Stimulated activated CD4-positive, alpha-beta T cell treated with anti-CD3 and anti-CD28 coated beads, TNF-alpha, amount 100 ng/mL, for 24 hours (primary cell): ENCODE results near the gene GLMP.
"Not testable (repeated sequence)": the region's sequence is repeated elsewhere in the genome, so short reads cannot be mapped to it uniquely, and the experiment has no call there.

Source experiments
- DNase-seq, 3 experiments: peaks; one replicate each; pipeline ENCODE4 v3.0.0-alpha.2; 2020; ENCODE audit warnings: low read depth in 3 of 3

GLMP gene, protein sequence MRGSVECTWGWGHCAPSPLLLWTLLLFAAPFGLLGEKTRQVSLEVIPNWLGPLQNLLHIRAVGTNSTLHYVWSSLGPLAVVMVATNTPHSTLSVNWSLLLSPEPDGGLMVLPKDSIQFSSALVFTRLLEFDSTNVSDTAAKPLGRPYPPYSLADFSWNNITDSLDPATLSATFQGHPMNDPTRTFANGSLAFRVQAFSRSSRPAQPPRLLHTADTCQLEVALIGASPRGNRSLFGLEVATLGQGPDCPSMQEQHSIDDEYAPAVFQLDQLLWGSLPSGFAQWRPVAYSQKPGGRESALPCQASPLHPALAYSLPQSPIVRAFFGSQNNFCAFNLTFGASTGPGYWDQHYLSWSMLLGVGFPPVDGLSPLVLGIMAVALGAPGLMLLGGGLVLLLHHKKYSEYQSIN

GRCh38 chr1:156295391-156295947, at the start of gene GLMP:
TSS of gene GLMP (minus strand) at chr1:156295679. CDS start at chr1:156295645, 34 bp downstream.
- peak; percentile 17 to 47 (median 31) for DNase-seq

DNA sequence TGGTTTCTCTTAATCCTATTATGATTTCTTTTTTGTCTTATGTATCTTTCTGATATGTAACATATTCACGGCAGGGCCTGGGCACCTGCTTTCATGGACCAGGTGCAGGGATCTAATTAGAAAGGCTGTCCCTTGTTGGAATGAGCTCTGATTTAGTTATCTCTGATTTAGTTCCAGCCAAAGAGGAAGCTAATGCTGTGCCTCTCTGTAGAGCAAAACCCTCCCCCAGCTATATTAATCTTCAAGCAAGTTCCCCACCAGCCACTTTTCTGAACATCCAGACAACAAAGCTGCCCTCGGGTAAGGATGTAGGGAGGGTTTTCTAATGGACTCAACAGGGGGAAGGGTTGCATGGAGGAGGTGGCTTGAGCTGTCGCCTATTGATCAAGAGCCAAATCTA, 48.9 kb upstream of the GLMP start:
- no peak for DNase-seq

DNA sequence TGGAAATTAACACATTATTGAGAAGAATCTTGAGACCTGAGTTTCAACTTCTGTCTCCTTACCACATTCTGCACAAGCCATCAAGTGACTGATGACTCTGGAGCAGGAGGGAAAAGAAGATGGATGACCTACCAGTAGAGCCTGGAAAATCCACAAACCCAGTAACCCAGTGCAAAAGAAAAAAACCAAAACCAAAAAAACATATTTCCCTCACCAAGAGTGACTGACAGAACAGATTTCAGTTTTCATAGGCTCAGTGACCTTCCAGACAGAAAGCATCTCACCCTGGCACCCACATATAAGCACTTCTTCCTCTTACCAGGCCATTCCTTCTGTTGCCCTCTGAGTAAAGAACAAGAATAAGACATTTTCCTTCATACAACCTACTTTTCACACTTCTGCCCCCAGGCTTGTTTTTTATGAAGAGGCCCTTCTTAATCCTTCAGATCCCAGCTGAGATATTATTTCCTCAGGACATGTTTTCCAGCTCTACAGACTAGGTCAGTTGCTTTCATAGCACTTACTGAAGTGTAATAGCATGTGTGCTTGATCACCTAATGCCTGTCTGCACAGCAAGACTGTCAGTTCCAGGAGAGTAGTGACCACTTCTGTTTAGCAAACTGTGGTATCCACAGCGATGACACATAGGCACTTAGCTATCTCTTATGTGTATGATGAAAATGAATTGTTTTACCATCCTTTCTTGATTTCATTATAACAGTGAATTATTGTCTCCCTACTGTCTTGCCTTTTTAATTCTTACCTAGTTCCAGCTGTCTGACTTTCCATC, 46.9 kb upstream of the GLMP start:
- no peak for DNase-seq

DNA sequence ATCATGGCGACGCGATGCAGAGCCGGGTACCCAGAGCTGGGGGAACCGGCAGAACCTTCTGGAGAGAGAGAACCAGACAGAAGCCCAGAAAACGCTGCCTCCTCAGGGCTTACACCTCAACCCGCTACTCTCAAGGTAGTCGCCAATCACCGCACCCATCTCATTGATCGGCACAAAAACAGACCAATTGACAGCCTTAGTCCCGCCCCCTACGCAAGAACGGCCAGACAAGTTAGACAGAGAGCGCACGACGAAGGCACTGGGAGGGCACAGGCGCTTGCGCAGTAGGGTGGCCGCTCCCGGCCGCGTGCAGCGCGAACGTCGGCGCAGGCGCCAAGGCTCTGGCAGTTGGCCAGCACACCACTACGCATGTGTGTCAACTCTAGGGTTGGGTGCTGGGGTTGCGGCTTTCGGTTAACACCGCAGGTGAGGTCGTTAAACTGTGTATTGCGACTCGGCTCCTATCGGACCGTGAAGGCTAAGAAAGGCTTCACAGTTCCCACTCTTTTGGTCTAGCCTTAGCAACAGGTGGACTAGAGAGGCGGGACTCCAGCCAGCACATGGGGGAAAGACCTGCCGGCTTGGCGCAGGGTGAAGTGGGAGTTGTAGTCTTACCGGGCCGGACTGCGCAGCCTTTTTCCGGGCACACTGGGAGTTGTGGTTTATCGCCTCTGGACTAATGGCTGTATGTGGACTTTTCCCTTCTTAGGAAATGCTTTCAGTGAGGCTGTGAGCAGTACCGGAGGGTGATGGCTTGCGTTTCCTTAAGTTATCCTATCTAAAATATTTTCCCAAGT, 42.9 kb upstream of the GLMP start, which contains the start of the genes CCT3 and TSACC:
Gene CCT3, minus strand, starts transcription at position 113 of the 797 bp plus-strand sequence. Its CDS starts 108 bp downstream, at position 5.
Gene TSACC, plus strand, starts transcription at position 347 of the 797 bp plus-strand sequence. CDS start 1,232 bp downstream, outside the sequence.
- peak; percentile 98 to 99 (median 98) for DNase-seq

GRCh38 chr1:156337888-156338179, 42.4 kb upstream of the GLMP start:
- no peak for DNase-seq

- DNase-seq, result peak in 1 of 3 experiments; percentile 7
Observed at GRCh38 chr1:156337052-156337887, 41.8 kb upstream of the GLMP start.

- DNase-seq, result no peak
Observed at GRCh38 chr1:156336242-156336641, 40.8 kb upstream of the GLMP start.

GRCh38 chr1:156323179-156323578, 27.7 kb upstream of the GLMP start:
- DNase-seq, result not testable (repeated sequence)

GRCh38 chr1:156320560-156320959, 25.1 kb upstream of the GLMP start:
- no peak for DNase-seq

DNA sequence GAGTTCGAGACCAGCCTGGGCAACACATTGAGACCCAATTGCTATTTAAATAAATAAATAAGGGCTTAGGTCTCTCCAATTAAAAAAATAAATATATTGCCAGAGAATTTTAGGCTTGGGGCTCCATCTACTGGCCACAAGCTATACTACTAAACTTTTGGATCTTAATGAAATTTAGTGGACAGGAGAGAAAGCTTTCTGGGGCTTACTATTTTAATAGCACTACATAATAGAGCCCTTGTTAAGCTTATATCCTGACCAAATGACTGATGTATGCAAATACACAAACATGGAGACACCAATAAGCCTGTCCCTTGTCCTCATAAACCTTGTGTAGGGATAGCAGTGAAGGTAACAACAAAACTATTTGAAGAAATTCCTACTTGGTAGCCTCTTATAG, 24.2 kb upstream of the GLMP start:
- DNase-seq, result no peak

DNA sequence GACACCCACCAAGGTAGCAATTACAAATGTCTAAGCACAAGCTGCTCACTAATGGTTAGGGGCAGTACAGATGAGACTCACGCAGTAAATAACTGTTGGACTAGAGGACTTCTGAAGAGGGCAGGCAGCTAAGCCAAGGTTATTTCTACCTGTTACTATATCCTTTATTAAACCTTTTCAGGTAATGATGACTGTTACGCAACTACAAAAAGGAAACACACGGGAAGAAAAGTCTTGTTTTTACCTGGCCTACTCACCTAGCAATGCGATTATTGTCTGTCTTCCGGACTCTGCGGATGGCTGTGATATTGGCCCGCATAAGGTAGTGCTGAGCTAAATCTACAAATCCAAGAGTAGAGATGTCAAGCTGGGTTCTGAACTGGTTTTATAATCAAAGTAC, 21.4 kb upstream of the GLMP start:
- no peak for DNase-seq

GRCh38 chr1:156310962-156311361, 15.5 kb upstream of the GLMP start:
- DNase-seq, result no peak

DNA sequence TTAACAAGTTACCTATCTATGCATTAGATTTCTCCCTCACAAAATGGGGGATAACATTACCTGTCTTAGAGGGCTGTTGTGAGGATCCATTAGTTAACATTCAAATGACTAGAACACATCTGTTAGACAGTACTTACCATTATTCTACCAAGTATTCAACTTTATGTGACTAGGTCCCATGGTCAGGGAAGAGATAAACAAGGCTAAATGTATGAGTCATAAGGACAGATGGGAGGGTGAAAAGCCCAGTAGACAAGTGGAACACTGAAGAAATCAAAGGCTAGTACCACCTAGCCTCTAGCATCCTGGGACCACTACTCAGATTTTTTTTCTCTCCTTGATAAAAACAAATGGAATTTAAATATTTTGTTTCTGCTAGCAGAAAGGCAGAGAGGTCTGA, 12.6 kb upstream of the GLMP start:
- no peak for DNase-seq

DNA sequence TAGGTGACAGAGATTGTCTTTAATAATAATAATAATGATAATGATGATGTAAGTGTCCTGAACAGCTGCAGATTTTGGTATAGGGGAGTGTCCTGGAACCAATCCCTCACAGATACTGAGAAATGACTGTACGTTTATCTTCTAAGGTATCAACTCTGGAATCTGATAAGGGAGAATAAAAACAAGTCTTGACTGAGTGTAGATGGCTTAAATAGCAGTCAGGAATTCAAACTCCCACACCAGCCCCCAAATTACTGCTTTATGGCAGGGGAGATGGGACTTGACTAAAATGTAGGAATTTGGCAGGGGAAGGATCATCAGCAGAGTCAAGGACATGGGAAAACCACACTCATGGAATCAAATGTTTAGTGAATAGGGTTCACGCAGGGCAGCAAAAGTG, 9.7 kb upstream of the GLMP start:
- no peak for DNase-seq

DNA sequence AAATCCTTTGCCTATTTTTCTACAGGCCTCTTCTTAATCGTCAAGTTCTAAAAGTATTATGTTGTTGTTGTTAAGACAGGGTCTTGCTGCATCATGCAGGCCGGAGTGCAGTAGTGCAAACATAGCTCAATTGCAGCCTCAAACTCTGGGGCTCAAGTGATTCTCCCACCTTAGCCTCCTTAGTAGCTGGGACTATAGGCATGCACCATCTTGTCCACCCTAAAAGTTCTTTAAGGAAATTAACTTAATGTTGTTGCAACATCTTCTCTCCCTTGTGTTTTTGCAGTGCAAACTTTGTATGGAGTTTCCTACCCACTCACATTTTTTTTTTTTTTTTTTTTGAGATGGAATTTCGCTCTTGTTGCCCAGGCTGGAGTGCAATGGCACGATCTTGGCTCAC, 7.8 kb upstream of the GLMP start:
- no peak for DNase-seq

GRCh38 chr1:156298852-156299357, 3.4 kb upstream of the GLMP start, which contains the start of gene VHLL:
TSS of gene VHLL (minus strand) at chr1:156299307. CDS start at chr1:156299189, 118 bp downstream.
- DNase-seq, result no peak

DNA sequence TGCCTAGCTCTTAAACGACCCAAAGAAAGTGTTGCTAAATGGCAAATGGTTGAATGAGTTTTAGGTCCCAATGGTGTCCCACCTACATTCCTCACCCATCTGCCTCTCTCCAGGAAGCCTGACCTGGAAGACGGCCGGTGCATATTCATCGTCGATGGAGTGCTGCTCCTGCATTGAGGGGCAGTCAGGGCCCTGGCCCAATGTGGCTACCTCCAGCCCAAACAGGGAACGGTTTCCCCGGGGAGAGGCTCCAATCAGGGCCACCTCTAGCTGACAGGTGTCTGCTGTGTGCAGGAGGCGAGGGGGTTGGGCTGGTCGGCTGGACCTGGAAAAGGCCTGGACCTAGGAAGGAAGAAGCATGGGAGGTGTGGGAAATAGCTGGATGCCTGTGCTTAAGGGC, 1.6 kb downstream of the GLMP start:
- DNase-seq, result no peak

DNA sequence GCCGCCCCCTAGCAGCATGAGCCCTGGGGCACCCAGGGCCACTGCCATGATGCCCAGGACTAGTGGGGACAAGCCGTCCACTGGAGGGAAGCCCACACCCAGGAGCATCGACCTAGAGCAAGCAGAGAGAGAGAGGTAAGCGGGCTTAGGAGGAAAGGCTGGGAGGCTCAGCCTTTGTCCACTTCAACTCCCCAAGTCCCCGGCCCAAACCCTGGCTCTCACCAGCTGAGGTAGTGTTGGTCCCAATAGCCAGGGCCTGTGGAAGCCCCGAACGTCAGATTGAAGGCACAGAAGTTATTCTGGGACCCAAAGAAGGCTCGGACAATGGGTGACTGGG, 2.4 kb downstream of the GLMP start:
- no peak for DNase-seq

DNA sequence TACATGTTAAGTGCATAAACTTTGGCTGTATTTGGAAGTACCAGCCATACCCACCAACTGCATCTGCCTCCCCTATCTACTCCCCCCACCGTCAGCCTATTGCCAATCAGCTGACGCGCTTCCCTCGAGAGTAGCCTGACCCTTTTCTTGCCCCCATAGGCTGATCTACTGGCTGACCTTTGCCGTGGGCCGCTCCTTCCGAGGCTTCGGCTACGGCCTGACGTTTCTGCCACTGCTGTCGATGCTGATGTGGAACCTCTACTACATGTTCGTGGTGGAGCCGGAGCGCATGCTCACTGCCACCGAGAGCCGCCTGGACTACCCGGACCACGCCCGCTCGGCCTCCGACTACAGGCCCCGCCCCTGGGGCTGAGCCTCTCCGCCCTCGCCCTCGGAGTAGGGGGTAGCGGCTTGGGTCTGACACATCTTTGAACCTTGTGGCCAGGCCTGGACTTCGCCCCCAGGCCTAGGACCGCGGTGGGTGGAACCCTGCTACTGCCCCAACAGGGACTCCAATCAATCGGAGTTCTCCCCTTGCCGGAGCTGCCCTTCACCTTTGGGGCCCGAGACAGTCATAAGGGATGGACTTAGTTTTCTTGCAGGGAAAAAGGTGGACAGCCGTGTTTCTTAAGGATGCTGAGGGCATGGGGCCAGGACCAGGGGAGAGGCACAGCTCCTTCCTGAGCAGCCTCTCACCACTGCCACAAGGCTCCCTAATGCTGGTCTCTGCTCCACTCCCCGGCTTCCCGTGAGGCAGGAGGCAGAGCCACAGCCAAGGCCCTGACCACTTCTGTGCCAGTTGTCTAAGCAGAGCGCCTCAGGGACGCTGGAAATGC, 4.0 kb downstream of the GLMP start:
- DNase-seq, result peak in 1 of 3 experiments; percentile 13

GRCh38 chr1:156289857-156290256, 5.6 kb downstream of the GLMP start:
- no peak for DNase-seq
